HG02798 (cell line): ENCODE measurements around the gene ECEL1.

Experiments used
- ATAC-seq: cut with Tn5 transposase; IDR thresholded peaks from one replicate; pipeline ENCODE4 v1.9.1; 2021; ENCODE audit warnings: mild to moderate bottlenecking; ENCODE audit not compliant: unreplicated experiment, poor library complexity

ECEL1 gene

GRCh38 chr2:232523682-232524597 is 36.3 kb upstream of the ECEL1 start:
- no peak for ATAC-seq

DNA sequence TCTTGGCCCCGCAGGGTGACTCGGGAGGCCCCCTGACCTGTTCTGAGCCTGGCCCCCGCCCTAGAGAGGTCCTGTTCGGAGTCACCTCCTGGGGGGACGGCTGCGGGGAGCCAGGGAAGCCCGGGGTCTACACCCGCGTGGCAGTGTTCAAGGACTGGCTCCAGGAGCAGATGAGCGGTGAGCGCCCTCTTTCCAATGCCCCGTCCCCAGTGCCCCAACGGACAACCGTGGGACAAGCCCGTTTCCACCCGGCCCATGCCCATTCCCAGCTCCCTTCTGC is 35.7 kb upstream of the ECEL1 start:
- ATAC-seq: no peak

DNA sequence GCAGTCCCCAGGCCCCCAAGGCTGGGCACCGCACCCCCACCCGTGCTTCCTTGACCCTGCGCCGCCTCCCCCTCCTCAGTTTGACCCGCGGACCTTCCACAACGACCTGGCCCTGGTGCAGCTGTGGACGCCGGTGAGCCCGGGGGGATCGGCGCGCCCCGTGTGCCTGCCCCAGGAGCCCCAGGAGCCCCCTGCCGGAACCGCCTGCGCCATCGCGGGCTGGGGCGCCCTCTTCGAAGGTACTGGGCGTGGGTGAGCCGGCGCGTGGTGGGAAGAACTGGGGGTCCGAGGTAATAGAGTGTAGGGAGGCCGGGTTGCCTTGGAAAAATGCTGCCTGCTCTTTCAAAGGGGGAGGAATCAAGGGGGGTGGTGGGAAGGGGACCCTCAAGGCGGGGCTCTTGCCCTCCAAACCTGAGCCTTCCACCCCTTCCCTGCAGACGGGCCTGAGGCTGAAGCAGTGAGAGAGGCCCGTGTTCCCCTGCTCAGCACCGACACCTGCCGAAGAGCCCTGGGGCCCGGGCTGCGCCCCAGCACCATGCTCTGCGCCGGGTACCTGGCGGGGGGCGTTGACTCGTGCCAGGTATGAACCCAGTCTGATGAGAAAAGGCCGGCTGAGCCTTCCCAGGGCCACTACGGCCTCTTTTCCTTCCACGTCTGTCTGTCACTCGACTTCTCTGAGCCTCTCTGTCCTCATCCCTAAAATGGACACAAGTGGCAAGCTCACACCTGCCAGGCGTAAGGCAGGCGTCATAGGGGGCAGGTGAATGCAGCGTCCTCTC is 35.2 kb upstream of the ECEL1 start:
- no peak for ATAC-seq

GRCh38 chr2:232521959-232522622 is 34.5 kb upstream of the ECEL1 start:
- ATAC-seq: no peak

GRCh38 chr2:232521098-232521497 is 33.5 kb upstream of the ECEL1 start:
- ATAC-seq: no peak

- no peak for ATAC-seq
Observed at GRCh38 chr2:232520489-232520888, 32.9 kb upstream of the ECEL1 start.

DNA sequence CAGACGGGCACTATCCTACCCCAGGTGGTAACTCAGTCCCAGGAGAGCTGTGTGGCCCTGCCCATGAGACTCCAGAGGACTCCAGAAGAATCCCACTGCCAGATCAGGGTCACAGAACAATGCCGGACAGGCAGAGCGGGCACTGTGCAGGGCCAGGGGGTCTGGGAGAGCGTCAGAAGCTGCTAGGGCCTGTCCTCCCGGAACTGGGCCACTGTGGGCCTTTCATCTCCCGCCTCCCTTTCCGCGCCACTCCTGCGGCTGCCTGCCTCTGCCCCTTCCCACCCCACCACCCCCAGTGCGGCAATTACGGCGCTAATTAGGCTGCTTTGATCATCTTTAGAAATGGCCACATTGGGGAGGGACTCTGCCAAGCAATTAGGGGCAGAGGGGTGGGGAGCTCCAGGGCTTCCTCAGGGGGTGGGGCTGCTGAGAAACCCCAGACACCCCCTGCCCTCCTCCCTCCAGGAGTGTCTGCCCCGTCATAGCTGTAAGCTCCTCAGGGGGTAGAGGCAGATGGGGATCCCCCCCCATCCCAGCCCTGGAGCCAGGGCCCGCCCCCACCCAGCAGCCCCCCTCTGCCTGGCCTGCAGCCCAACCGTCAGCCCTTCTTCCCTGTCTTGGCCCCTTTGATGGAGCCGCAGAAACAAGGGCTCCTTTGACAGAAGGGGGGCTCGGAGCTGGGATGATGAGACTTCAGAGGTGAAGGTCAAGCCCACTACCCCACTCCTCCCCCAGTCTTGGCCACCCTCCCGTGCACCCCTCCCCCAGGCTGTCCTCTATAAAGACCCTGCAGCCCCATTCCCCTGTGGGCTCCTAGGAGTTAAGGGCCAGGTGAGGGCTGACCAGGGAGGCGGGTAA is 32.2 kb upstream of the ECEL1 start, which contains the start of gene PRSS56:
TSS of gene PRSS56 (plus strand) at position 808 of the 858 bp plus-strand sequence. CDS start 211 bp downstream, outside the sequence.
- ATAC-seq: no peak

- ATAC-seq: no peak
Observed at GRCh38 chr2:232518844-232519243, 31.2 kb upstream of the ECEL1 start.

- no peak for ATAC-seq
Observed at GRCh38 chr2:232516551-232516950, 28.9 kb upstream of the ECEL1 start.

DNA sequence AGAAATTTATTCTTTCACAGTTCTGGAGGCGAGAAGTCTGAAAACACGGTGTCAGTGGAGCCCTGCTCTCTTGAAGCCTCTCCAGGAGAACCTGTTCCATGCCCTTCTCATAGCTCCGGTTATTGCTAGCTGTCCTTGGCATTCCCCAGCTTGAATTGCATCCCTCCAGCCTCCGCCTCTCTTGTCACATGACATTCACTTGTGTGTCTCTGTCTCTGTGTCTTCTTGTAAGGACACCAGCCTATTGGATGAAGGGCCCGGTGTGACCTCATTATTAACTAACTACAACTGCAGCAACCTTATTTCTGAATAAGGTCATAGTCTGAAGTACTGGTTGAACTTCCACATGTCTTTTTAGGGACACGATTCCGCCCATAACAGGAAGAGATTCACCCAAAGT is 28.0 kb upstream of the ECEL1 start:
- ATAC-seq: no peak

GRCh38 chr2:232513353-232513752 is 25.7 kb upstream of the ECEL1 start:
- no peak for ATAC-seq

DNA sequence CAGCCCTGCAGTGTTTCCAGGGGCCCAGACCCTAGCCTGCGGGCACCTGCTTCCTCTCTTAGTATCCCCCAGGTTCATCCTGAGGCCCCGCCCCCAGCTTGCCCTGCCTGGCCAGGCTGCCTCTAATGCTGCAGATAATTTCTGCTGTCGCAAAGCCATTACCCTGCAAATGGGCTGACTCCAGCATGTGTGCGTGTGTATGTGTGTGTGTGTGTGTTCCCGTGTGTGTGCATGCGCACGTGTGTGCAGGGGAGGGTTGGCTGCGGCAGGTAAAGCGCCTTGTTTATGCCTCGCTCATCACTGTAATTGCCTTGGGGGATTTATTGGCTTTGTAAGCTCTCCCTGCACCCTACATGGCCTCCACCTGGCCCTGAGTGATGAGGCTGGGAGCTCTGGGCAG is 25.0 kb upstream of the ECEL1 start:
- no peak for ATAC-seq

DNA sequence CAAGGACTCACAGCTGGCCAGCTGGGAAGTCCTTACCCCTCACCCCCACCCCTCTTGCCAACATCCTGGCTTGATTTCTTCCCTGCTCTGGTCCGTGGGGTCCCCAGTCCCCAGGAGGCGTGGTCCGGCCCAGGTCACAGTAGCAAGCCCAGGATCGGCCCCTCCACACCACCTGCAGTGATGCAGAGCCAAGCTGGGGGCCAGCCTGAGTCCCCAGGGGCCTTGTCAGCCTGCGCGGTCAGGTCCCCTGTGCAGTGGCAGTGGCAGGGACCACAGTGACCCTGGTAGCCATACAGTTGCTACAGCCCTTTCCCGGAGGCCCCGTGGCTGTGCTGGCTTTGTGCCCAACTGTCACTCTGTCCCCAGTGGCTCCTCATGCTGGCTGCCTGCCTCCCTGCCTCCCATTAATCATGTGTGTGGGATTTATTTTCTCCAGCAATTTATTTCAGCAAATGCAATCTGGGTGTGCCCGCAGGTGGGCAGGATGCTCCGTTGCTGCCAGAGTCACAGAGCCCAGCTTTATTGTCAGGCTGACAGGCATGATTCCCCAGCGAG is 23.8 kb upstream of the ECEL1 start:
- ATAC-seq: no peak

- ATAC-seq: no peak
Observed at GRCh38 chr2:232508251-232508650, 20.6 kb upstream of the ECEL1 start.

DNA sequence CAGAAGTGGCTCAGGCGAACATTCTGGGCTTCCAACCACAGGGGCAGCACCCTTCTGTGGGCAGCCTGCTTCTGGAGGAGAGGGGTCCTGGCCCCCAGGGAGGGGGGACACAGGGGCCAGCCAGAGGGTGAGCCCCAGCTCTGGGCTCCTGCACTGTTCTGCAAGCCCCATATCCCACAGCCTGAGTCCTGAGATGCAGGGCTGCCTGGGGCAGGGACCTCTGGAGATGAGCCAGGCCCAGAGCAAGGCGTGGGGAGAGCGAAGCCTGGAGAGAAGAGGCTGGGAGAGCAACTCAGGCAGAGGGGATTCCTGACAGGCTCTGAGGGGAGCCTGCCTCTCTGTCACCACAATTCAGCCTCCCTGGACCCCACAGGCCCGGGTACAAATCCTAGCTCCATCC is 19.1 kb upstream of the ECEL1 start:
- ATAC-seq: no peak

- no peak for ATAC-seq
Observed at GRCh38 chr2:232505856-232506255, 18.2 kb upstream of the ECEL1 start.

DNA sequence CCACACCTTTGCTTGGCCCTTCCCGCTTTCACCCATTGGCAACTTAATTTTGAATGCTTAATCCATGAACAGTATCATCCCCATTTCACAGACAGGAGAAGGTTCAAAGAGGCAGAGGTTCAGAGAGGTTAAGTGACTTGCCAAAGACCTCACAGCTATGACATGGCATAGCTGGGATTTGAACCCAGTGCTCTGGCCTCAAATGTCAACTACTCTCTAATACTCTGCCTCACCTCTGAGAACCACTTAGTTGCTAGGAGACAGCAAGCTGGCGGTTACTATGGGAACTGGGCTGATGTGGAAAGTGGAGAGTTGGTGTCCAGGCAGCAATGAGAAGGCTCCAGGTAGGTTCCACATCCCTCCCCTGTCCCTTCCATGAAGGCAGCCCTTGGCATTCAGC is 16.8 kb upstream of the ECEL1 start:
- ATAC-seq: no peak

DNA sequence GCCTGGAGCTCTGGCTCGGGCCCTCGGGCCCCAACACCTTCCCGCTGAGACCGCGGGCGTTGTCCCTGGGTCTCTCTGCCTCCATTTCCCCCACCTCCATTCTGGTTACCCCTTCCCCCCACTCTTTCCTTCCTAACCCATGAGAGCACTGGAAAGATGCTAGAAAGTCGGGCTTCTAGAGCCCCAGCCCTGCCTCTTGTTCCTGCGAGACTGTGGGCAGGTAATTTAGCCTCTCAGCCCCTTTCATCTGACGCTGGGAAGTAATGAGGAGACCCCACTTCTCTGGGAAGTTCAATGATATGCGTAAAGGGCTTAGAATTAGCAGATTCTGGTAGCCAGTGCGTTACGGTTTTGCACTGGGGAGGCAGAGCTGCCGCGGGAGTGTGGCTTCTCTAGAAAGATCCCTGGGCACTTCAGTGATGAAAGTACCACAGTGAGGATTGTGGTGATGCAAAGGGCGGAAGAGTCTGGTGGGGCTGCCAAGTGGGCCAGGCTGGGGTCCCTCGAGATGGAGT is 16.2 kb upstream of the ECEL1 start:
- ATAC-seq: no peak

DNA sequence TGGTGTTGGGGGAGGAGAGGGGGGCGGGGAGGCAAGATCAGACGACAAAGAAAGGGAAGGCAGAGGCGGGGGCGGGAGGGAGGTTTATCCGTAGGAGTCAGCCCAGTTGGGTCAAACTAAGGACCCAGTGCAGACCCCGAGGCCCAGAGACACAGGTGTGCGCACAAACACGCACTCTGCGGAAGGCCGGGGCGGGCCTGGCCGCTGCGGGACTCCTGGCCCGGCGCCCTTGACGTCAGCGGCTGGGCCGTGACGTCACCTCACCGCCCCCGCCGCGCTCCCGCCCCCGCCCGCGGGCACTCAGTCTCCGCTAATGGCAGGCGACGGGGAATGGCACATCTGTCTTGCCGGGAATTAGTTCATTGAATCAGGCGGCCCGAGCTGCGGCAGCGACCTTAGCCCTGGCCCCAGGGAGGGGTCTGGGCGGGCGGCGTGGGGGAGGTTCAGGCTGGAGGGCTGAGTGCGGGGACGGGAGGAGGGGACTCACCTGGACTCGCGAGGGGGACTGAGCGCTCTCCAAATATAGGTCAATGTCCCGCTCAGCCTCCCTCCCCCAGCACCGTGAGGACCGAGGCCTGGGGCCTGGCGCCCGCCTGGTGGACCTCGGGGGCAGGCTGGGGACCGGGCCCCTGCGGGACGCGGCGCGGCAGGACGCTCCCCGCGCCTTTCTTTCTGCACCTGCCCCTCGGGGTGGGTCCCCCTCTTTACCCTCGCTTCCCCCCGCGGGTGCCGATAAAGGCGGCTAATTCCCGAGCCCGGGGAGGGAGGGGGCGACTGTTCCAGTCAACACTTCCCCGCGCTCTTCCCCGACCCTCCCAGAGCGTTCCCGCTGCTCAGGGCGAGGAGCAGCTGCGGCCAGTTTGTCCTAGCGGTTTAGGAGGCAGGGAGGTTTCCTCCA is 15.5 kb upstream of the ECEL1 start:
- ATAC-seq: no peak
